Mesenchymal stem cell (in vitro differentiated cells and primary cell): ENCODE data around the gene HK3.

Experiments used
- DNase-seq: peaks from one replicate; pipeline ENCODE4 v3.0.0-alpha.2; 2013
- H2AFZ ChIP-seq: one replicate; pipeline ENCODE4 v1.6.1; 2013; ENCODE audit warnings: low read depth, mild to moderate bottlenecking, control low read depth, inconsistent platforms, low read length, moderate library complexity
- H2AK5ac ChIP-seq: 2 replicates; pipeline ENCODE4 v1.6.1; 2013; ENCODE audit warnings: low read length, moderate library complexity, mild to moderate bottlenecking, inconsistent platforms; ENCODE audit not compliant: severe bottlenecking
- H2BK120ac ChIP-seq: one replicate; pipeline ENCODE4 v1.6.1; 2013; ENCODE audit warnings: low read depth, mild to moderate bottlenecking, inconsistent platforms, low read length, moderate library complexity
- H2BK12ac ChIP-seq, 2 experiments: one replicate each; pipeline ENCODE4 v1.6.1; 2013; ENCODE audit warnings: inconsistent platforms in 2 of 2, low read length in 2 of 2, mild to moderate bottlenecking in 2 of 2, moderate library complexity in 2 of 2, control low read depth in 1 of 2
- H2BK15ac ChIP-seq: one replicate; pipeline ENCODE4 v1.6.1; 2013; ENCODE audit warnings: mild to moderate bottlenecking, low read depth, inconsistent platforms; ENCODE audit not compliant: poor library complexity, severe bottlenecking
- H2BK5ac ChIP-seq: 2 replicates; pipeline ENCODE4 v1.6.1; 2013; ENCODE audit warnings: low read depth, mild to moderate bottlenecking, low read length, control low read depth, inconsistent platforms; ENCODE audit not compliant: poor library complexity, severe bottlenecking
- H3K14ac ChIP-seq, 2 experiments: one replicate each; pipeline ENCODE4 v1.6.1; 2013; ENCODE audit warnings: inconsistent platforms in 2 of 2, low read length in 2 of 2, control low read depth in 1 of 2, mild to moderate bottlenecking in 1 of 2, moderate library complexity in 1 of 2
- H3K18ac ChIP-seq, 2 experiments: one replicate each; pipeline ENCODE4 v1.6.1; 2013; ENCODE audit warnings: inconsistent platforms in 2 of 2, low read length in 2 of 2, control low read depth in 1 of 2, low read depth in 1 of 2, mild to moderate bottlenecking in 1 of 2
- H3K23ac ChIP-seq, 2 experiments: one replicate each; pipeline ENCODE4 v1.6.1; 2013; ENCODE audit warnings: inconsistent platforms in 2 of 2, low read length in 2 of 2, mild to moderate bottlenecking in 2 of 2, moderate library complexity in 2 of 2, control low read depth in 1 of 2
- H3K27ac ChIP-seq: 2 replicates; pipeline ENCODE4 v1.5.1; 2013; ENCODE audit warnings: mild to moderate bottlenecking, moderate library complexity, low read length, control low read depth, inconsistent platforms; ENCODE audit not compliant: poor library complexity, severe bottlenecking
- H3K27me3 ChIP-seq, 2 experiments: 2 replicates each; pipeline versions ENCODE4 v1.6.1 to v1.7.0; 2013; ENCODE audit warnings: low read length in 2 of 2, mild to moderate bottlenecking in 2 of 2, moderate library complexity in 2 of 2, control low read depth in 1 of 2, inconsistent platforms in 1 of 2; ENCODE audit not compliant: control insufficient read depth in 1 of 2, insufficient read depth in 1 of 2
- H3K36me3 ChIP-seq, 2 experiments: 2 replicates each; pipeline versions ENCODE4 v1.6.1 to v1.7.0; 2013; ENCODE audit warnings: low read length in 2 of 2, control low read depth in 1 of 2, inconsistent platforms in 1 of 2, low read depth in 1 of 2, mild to moderate bottlenecking in 1 of 2; ENCODE audit not compliant: insufficient read depth in 2 of 2, control insufficient read depth in 1 of 2
- H3K4ac ChIP-seq, 2 experiments: one replicate each; pipeline ENCODE4 v1.6.1; 2013; ENCODE audit warnings: inconsistent platforms in 2 of 2, low read length in 2 of 2, mild to moderate bottlenecking in 2 of 2, moderate library complexity in 2 of 2, control low read depth in 1 of 2, low read depth in 1 of 2
- H3K4me1 ChIP-seq: 2 replicates; pipeline ENCODE4 v1.6.1; 2013; ENCODE audit warnings: low read depth, low read length, control low read depth; ENCODE audit not compliant: control insufficient read depth, insufficient read depth
- H3K4me2 ChIP-seq: 2 replicates; pipeline ENCODE4 v1.6.1; 2013; ENCODE audit warnings: low read length, mild to moderate bottlenecking, inconsistent platforms; ENCODE audit not compliant: poor library complexity, severe bottlenecking
- H3K4me3 ChIP-seq, 2 experiments: 2 replicates each; pipeline versions ENCODE4 v1.5.1 to v1.7.0; 2013; ENCODE audit warnings: low read length in 2 of 2, mild to moderate bottlenecking in 2 of 2, control low read depth in 1 of 2, low read depth in 1 of 2; ENCODE audit not compliant: insufficient read depth in 1 of 2
- H3K79me1 ChIP-seq: replicated peaks from 2 replicates; pipeline ENCODE4 v1.6.1; 2013; ENCODE audit warnings: mild to moderate bottlenecking, control low read depth, low read length, inconsistent platforms; ENCODE audit not compliant: poor library complexity, severe bottlenecking
- H3K9ac ChIP-seq: 2 replicates; pipeline ENCODE4 v1.7.0; 2013; ENCODE audit warnings: mild to moderate bottlenecking, low read length, moderate library complexity
- H3K9me3 ChIP-seq: 2 replicates; pipeline ENCODE4 v1.7.0; 2013; ENCODE audit warnings: mild to moderate bottlenecking, low read length; ENCODE audit not compliant: control insufficient read depth
- H4K8ac ChIP-seq: one replicate; pipeline ENCODE4 v1.6.1; 2013; ENCODE audit warnings: inconsistent platforms, mild to moderate bottlenecking, low read length, moderate library complexity
- H4K91ac ChIP-seq: one replicate; pipeline ENCODE4 v1.6.1; 2013; ENCODE audit warnings: mild to moderate bottlenecking, low read length, inconsistent platforms
- WGBS: methylation state at CpG from one replicate; pipeline ENCODE4 v1.1.7; 2013; ENCODE audit warnings: mixed read lengths; 5-methylcytosine and 5-hydroxymethylcytosine counted together

Gene HK3

DNA sequence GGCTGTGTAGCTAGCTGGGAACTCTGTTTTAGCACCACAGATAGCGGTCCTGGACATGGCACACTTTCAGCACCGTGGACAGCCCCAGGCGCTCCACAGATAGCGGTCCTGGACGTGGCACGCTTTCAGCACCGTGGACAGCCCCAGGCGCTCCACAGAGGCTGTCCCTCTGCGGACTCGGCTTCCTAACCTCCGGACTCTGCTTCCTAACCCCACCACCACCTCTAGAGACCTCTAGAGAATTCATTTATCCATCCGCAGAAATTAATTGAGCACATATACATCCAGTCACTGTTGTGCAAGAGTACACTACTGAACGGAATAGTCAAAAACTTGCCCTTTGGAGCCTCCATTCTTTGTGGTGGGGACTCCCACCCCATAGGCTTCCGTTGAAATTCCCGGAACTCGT is 61.4 kb downstream of the HK3 start:
- H3K4me1 ChIP-seq, result no peaks in the 10 kb centered on the region
- no peak overlapping the region for H3K4me2 ChIP-seq
- H3K9me3 ChIP-seq, result no peaks in the 10 kb centered on the region
- no peak overlapping the region for H2AK5ac ChIP-seq
- H3K9ac ChIP-seq, result no peak overlapping the region
- H3K4me3 ChIP-seq, result no peak overlapping the region
- no peak overlapping the region for H2BK120ac ChIP-seq
- H3K27me3 ChIP-seq, result peaks cover 18 to 65% of the 10 kb centered on the region in 2 experiments
- peaks cover 9% of the 10 kb centered on the region for H3K79me1 ChIP-seq
- DNase-seq, result peak; percentile 87
- 23% methylated on average over 16 of the region's 16 CpGs for WGBS
- no peak overlapping the region for H3K18ac ChIP-seq
- no peak overlapping the region for H3K27ac ChIP-seq
- H3K4ac ChIP-seq, result no peak overlapping the region
- no peak overlapping the region for H2BK5ac ChIP-seq
- no peak overlapping the region for H2AFZ ChIP-seq
- no peak overlapping the region for H3K14ac ChIP-seq
- H4K91ac ChIP-seq, result no peak overlapping the region
- no peak overlapping the region for H2BK12ac ChIP-seq
- no peak overlapping the region for H3K23ac ChIP-seq
- no peak overlapping the region for H4K8ac ChIP-seq
- no peaks in the 10 kb centered on the region for H3K36me3 ChIP-seq
- no peak overlapping the region for H2BK15ac ChIP-seq

DNA sequence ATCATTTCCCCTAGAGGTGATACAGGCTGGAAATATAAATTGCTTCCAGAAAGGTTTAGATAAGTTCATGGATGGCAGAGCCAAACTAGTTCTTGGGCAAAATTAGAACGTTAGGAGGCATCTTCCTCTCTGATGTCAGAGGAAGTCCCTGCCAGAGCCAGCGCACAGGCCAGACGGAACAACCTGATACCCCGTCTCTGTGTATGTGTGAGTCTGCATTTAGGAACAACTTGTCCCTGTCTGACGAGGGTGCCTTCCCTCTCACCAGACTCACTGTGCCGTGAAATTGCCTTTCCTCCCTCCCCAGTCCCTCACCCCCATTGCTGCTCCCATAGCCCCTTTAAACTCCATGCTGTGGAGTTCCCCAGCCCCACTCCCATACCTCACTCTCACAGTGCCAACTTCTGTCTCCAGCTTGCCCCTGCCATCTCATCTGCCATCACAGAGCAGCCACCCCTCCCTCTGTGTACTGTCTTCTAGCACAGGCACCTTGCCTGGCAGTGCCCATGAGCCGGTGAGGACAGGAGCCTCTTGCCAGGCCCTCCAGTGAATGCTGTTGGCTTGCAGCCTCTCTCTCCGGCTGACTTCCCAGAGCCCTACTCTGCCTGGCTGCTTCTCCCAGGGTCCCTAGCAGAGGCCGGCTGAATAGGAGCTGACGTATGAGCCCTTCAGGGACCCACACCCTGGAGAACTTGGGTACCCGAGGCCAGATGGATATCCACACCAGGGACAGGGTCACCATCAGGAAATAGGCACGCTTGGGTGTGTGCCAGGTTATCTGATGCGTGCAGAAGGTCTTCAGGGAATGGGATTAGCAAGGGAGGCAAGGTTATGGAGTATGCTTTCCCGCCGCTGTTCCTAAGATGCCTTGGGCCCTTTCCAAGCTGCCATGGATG is 62.1 kb downstream of the HK3 start:
- Histone ChIP-seq H4K91ac (no peak overlapping the region), H3K4me2 (no peak overlapping the region), H2AFZ (no peak overlapping the region), H3K9me3 (no peaks in the 10 kb centered on the region), H2BK5ac (no peak overlapping the region), H2AK5ac (no peak overlapping the region), H3K9ac (no peak overlapping the region), H4K8ac (no peak overlapping the region), H2BK120ac (no peak overlapping the region), H3K79me1 (peaks cover 10% of the 10 kb centered on the region), H3K27ac (no peak overlapping the region), H3K4ac (no peak overlapping the region), H3K14ac (no peak overlapping the region), H3K4me3 (no peak overlapping the region), H3K23ac (no peak overlapping the region), H2BK15ac (no peak overlapping the region), H3K4me1 (no peaks in the 10 kb centered on the region), H3K27me3 (peaks cover 18 to 71% of the 10 kb centered on the region in 2 experiments), H2BK12ac (no peak overlapping the region), H3K36me3 (no peaks in the 10 kb centered on the region), H3K18ac (no peak overlapping the region)
- 60% methylated on average over 15 of the region's 15 CpGs for WGBS
- DNase-seq, result no peak

GRCh38 chr5:176835918-176836317 is 63.2 kb downstream of the HK3 start:
- no peak overlapping the region for H2BK120ac ChIP-seq
- no peak overlapping the region for H2BK15ac ChIP-seq
- H3K18ac ChIP-seq, result no peak overlapping the region
- H2BK12ac ChIP-seq, result no peak overlapping the region
- no peak for DNase-seq
- no peak overlapping the region for H2AK5ac ChIP-seq
- H3K27me3 ChIP-seq, result peaks cover 14 to 64% of the 10 kb centered on the region in 2 experiments
- no peaks in the 10 kb centered on the region for H3K36me3 ChIP-seq
- H3K4me1 ChIP-seq, result no peaks in the 10 kb centered on the region
- H3K79me1 ChIP-seq, result peaks cover 12% of the 10 kb centered on the region
- H4K91ac ChIP-seq, result no peak overlapping the region
- H2AFZ ChIP-seq, result no peak overlapping the region
- no peak overlapping the region for H3K14ac ChIP-seq
- H3K23ac ChIP-seq, result no peak overlapping the region
- no peak overlapping the region for H3K9ac ChIP-seq
- H3K4me3 ChIP-seq, result no peak overlapping the region
- H3K4me2 ChIP-seq, result no peak overlapping the region
- no peak overlapping the region for H2BK5ac ChIP-seq
- H3K27ac ChIP-seq, result no peak overlapping the region
- no peaks in the 10 kb centered on the region for H3K9me3 ChIP-seq
- H3K4ac ChIP-seq, result no peak overlapping the region
- 50% methylated on average over 3 of the region's 3 CpGs for WGBS
- H4K8ac ChIP-seq, result no peak overlapping the region

DNA sequence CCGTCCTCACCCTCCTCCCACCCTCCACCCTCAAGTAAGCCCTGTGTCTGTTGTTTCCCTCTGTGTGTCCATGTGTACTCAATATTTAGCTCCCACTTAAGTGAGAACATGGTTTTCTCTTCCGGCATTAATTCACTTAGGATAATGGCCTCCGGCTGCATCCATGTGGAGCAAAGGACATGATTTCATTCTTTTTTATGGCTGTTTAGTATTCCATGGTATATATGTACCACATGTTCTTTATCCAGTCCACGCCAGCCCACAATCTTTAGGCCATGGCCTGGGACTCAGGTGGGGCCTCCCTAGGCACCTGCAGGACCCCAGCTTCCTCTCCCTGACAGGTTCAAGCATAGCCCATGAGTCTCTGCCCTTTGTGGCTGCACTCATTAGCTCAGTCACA is 65.9 kb downstream of the HK3 start:
- Histone ChIP-seq H2AK5ac (no peak overlapping the region), H2BK120ac (no peak overlapping the region), H4K8ac (no peak overlapping the region), H2AFZ (no peak overlapping the region), H2BK12ac (no peak overlapping the region), H3K14ac (no peak overlapping the region), H3K36me3 (no peaks in the 10 kb centered on the region), H3K9me3 (no peaks in the 10 kb centered on the region), H3K27me3 (peaks cover 7 to 43% of the 10 kb centered on the region in 2 experiments), H4K91ac (no peak overlapping the region), H3K4me2 (no peak overlapping the region), H3K23ac (no peak overlapping the region), H3K4me3 (no peak overlapping the region), H3K4ac (no peak overlapping the region), H3K4me1 (peaks cover 4% of the 10 kb centered on the region), H3K27ac (no peak overlapping the region), H3K79me1 (peaks cover 13% of the 10 kb centered on the region), H2BK15ac (no peak overlapping the region), H2BK5ac (no peak overlapping the region), H3K9ac (no peak overlapping the region), H3K18ac (no peak overlapping the region)
- WGBS, result 83% methylated on average over 4 of the region's 4 CpGs
- DNase-seq, result no peak
